Stimulated activated naive CD4-positive, alpha-beta T cell (primary cell): ENCODE measurements around the gene DPP6.

Source experiments
- DNase-seq, 6 experiments: peaks; one replicate each; lab custom pipeline; 2025; lab: John Stamatoyannopoulos, UW

DPP6 gene

DNA sequence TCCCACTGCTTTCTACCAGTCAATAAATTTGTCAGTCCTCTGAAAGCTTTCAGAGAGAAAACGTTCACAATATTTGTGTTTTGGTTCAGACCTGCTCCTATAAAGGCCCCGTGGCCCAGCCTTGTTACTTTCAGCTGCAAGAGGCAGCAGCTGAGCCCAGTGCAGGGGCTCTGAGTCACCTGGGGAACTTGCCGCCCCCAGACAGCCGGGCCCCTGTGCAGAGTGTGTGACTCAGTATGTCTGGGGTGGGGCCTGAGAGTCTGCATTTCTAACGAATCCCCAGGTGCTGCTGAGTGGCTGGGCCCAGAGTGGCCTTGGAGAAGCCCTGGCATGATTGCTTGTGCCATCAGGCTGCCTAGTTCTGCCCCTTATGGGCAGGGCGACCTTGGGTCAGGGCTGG, 647.2 kb downstream of the DPP6 start:
- DNase-seq = no peak

GRCh38 chr7:154709840-154710520, 657.8 kb downstream of the DPP6 start:
- DNase-seq = no peak

GRCh38 chr7:154720016-154720415, 667.8 kb downstream of the DPP6 start:
- DNase-seq = no peak

DNA sequence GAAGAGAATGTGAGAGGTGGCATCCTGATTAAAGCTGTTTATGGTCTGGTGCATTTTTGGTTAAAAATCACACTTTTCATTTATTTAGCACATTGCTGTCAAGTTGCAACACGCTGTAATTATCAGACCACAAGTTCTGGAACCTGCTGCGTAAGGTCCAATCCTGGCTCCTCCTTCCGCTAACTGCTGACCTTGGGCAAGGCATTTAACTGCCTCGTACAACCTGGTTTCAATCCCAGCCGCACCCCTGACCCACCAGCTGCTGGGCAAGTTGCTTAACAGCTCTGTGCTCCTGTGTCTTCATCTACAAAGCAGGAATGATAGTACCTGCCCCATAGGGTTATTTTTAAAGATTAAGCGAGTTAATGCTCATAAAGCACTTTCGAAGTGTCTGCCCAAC, 668.9 kb downstream of the DPP6 start:
- no peak for DNase-seq

DNA sequence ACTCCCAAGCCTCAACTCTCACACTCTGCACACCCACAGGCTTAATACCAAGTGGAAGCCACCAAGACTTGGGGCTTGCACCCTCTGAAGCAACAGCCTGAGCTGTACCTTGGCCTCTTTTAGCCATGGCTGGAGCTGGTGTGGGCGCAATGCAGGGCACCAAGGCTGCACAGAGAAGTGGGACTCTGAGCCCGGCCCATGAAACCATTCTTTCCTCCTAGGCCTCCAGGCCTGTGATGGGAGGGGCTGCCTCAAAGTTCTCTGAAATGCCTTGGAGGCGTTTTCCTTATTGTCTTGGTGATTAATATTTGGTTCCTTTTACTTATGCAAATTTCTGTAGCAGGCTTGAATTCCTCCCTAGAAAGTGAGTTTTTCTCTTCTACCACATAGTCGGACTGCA, 674.2 kb downstream of the DPP6 start:
- no peak for DNase-seq

DNA sequence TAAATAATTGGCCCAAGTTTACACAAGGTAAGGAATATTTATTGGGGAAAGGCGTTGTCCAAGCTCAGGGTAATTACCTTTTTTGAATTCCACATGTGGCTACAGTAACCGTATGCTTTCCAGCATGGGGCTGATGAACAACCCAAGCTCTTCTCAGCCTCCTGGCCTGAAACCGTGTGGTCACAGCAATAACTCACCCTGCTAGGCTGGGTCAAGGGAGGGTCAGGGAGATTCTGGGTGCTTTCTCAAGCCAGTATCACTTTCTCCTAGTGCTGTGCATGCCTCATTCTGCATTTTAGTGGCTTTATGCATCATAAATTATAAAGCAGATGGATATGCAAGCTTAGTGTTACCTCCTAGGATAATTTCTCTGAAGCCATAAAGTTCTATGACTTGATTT, 676.9 kb downstream of the DPP6 start:
- DNase-seq = no peak

- DNase-seq = no peak
These were observed 683.6 kb downstream of the DPP6 start for GRCh38 chr7:154735766-154736165.

DNA sequence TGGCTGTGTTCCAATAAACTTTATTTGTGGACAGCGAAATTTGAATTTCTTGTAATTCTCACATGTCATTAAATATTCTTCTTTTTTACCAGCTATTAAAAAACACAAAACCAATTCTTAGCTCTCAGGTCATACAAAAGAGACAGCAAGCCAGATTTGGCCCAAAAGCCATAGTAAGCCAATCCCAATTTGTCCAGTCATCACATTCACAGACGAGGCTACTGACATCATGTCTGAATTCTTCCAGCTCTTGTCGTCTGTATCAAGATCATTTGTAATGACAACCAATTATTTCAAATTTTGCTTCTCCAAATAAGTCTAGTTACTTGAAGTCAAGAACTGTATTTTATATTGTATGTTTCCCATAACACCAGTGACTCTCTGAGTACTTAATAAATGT, 684.2 kb downstream of the DPP6 start:
- DNase-seq = no peak

- DNase-seq = no peak
These were observed 686.0 kb downstream of the DPP6 start for GRCh38 chr7:154738216-154738615.

- DNase-seq = no peak
These were observed 688.9 kb downstream of the DPP6 start for GRCh38 chr7:154741131-154741530.

GRCh38 chr7:154743206-154743605, 691.0 kb downstream of the DPP6 start:
- no peak for DNase-seq

- DNase-seq = no peak
These were observed 692.2 kb downstream of the DPP6 start for GRCh38 chr7:154744256-154744860.

- DNase-seq = no peak
These were observed 692.7 kb downstream of the DPP6 start for GRCh38 chr7:154744861-154745258.

DNA sequence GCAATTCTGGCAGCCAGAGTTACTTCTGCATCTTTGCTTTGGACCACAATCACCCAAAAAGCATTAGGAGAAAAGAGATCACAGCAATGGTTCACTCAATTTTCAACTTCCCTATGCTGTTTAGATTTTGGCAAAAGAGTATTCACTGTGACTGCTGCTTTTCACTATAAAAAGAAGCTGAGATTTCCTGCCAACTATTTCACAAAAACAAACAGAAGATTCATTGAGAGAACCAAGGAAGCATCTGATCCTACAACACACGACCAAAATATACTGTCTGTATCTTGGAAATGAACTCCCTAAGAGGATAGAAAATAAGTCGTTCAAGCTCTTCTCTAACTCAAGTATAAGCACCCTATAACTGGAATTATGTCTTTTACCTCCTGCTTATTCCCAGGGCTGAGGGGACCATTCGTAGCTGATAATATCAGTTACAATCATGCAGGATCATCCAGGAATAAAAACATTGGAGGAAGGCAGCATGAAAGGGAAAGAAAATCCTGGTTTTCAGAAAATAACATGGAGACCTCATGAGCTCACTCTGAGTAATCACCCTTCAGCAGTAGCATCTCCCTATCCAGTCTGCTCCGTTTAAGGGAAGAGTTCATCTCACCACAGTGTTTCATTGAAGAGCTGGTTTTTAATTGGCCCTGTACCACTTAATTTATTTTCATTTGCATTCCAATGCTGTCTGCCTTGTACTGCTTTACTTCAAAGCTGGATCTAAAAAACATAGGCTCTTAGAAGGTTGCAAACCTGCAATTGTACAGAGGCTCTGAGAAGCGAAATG, 694.6 kb downstream of the DPP6 start:
- DNase-seq = no peak

DNA sequence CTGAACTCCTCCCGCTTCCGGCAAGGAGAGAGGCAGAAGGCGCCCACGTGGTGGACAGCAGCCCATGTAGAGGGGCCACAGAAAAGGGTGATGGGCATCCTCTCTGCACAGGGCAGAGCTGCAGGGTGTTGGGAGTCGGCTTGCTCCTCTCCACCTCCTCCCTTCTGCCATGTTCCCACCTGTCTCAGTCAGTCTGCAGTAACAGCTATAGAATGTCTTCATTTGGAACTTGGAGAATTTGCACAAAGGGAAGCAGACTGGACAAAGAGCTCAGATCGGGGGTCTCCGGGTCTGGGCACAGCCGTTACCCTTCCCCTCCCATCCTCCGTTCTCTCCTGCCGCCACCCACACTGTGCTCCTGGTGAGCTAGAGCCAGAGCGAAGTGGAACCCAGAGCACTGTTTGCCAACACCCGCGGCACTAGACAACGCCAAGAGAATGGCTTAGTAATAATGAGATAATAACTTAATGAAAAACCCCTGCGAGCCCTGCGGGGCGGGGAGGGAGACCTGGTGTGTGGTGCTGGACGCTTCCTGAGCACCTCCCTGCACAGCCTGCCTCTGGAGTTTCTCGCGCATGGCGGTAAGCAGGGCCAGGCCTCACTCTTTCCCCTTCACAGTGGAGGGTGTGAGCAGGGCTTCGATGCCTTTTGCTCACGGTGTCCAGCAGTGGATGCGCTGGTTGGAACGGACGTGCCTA, 696.0 kb downstream of the DPP6 start:
- no peak for DNase-seq

GRCh38 chr7:154750353-154750801, 698.2 kb downstream of the DPP6 start:
- no peak for DNase-seq

DNA sequence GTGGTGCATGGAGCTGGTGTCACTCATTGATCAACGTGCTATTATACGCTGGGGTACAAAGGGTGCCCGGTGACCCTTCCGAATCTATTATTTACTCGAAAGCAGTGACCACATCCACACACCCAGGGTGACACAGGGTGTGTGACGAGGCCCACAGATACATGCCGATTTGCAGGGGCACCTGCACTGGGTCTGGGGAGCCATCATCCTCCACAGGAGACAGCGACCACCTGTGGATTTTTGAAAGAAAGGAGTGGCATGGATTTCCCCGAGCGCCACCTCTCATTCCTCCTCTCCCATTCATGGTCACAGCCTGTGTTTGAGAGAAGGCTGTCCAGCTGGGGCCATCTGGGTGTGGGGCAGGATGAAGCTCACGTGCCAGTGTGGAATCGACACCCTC, 701.0 kb downstream of the DPP6 start:
- no peak for DNase-seq

DNA sequence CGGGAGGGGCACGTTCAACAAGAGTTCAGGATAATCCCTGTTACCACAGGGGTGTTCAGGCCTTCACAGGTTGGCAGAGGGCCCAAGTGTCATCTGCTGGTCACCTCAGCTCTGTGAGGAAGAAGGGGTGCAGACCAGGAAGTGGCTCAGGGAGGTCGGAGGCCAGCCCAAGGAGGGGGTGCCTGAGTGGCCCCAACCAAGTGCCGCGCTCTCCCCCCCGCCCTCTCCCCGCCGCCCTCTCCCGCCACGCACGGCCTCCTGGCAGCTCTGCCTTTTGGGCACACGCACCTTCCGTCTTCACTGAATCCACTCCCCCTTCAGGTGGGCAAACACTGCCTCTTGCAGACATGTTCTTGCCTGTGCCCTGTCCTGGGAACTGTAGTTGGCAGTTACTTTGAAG, 705.6 kb downstream of the DPP6 start:
- DNase-seq = no peak

- no peak for DNase-seq
These were observed 707.8 kb downstream of the DPP6 start for GRCh38 chr7:154759989-154760388.

DNA sequence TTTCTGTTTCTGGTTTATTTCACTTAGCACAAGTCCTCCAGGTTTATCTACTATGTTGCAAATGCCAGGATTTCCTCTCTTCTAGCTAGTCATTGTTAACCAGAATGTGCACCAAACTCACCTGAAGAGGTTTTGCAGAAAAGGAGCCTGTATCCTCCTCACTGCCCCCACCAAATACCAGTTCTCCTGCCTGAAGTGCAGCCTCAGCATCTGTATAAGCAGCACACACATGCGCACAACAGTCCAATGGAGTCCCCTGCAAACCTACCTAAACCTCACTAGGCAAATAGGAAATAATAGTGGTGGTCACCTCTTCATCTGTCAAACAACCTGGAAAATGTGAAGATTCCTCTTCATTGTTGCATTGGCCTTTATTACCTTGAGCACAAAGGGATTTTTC, 712.9 kb downstream of the DPP6 start:
- no peak for DNase-seq

DNA sequence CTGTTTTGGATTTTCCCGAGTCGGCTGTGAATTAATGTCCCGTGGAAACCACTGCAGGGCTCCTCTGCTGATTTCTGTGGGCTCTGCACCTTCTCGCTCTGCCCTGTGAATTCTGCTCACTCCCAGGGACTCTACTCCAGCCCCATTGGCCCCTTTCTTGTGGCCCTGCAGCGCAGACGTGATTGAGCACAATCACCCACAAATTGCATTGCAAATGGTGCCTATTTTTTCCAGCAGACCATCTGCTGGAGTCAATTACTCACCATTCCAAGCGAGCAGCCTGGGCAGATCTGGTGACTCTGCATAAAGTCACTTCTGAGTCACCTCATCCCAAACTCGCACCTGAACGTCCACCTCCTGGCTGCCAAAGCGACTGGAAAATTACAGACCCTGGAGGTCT, 714.9 kb downstream of the DPP6 start:
- DNase-seq = no peak

GRCh38 chr7:154767821-154768415, 715.7 kb downstream of the DPP6 start:
- no peak for DNase-seq
